Raji (cell line): ENCODE results near the gene CLCA4.

Experiments
- POLR2A ChIP-seq: IDR thresholded peaks from 2 replicates; pipeline ENCODE4 v1.6.1; 2011; ENCODE audit warnings: low read depth, low read length, control low read depth; ENCODE audit not compliant: insufficient read depth

CLCA4 gene, protein sequence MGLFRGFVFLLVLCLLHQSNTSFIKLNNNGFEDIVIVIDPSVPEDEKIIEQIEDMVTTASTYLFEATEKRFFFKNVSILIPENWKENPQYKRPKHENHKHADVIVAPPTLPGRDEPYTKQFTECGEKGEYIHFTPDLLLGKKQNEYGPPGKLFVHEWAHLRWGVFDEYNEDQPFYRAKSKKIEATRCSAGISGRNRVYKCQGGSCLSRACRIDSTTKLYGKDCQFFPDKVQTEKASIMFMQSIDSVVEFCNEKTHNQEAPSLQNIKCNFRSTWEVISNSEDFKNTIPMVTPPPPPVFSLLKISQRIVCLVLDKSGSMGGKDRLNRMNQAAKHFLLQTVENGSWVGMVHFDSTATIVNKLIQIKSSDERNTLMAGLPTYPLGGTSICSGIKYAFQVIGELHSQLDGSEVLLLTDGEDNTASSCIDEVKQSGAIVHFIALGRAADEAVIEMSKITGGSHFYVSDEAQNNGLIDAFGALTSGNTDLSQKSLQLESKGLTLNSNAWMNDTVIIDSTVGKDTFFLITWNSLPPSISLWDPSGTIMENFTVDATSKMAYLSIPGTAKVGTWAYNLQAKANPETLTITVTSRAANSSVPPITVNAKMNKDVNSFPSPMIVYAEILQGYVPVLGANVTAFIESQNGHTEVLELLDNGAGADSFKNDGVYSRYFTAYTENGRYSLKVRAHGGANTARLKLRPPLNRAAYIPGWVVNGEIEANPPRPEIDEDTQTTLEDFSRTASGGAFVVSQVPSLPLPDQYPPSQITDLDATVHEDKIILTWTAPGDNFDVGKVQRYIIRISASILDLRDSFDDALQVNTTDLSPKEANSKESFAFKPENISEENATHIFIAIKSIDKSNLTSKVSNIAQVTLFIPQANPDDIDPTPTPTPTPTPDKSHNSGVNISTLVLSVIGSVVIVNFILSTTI

DNA sequence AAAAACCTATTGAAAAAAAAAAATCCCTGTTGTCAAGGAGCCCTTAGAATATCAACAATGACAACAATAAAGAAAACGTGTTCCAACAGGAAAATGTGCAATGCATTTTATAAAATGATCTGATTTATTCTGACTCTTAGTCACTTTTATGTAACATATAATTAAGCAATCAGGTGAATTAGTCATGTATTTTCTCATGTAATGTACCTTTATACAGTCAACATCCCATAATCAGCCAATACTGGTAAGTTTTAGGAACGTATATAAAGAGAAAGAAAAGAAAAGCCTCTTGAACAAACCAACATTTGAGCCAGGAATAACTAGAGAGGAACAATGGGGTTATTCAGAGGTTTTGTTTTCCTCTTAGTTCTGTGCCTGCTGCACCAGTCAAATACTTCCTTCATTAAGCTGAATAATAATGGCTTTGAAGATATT is at the start of gene CLCA4:
Gene CLCA4 (plus strand): TSS at position 292 of the 435 bp plus-strand sequence. CDS start 42 bp downstream, at position 334.
- TF ChIP-seq POLR2A = no peak

DNA sequence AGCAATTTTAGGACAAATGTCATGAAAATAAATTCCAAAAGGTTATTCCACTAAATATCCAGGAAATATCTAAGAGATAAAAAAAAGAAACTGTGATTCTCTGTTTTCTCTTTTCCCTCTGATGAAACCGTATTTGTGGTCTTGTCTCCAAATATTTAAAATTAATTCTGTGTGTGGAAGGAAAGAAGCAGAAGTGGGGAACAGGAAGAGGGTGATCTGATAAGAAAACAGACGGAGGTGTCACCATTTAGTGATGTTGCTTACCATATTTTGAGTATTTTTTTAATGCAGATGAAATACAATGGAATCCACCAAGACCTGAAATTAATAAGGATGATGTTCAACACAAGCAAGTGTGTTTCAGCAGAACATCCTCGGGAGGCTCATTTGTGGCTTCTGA is 48.6 kb upstream of the CLCA4 start:
- TF ChIP-seq POLR2A = no peak

DNA sequence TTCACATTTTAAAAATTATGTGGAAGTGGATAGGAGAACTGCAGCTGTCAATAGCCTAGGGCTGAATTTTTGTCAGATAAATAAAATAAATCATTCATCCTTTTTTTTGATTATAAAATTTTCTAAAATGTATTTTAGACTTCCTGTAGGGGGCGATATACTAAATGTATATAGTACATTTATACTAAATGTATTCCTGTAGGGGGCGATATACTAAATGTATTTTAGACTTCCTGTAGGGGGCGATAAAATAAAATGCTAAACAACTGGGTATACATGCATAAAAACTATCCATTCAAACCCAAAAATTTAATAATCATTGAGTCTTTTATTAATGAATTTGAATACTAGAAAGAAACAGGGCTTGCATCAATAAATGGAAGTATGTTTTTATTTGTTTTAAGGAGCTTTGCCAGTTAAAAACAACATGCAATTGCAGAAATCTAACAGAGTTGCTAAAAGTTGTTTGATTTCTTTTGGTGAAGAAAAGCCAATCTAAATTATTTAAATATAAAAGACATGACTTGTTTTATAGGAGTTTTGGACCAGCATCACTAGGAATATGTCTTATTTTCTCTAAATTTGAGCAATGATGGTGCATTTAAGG is 46.8 kb upstream of the CLCA4 start:
- no peak for TF ChIP-seq POLR2A

DNA sequence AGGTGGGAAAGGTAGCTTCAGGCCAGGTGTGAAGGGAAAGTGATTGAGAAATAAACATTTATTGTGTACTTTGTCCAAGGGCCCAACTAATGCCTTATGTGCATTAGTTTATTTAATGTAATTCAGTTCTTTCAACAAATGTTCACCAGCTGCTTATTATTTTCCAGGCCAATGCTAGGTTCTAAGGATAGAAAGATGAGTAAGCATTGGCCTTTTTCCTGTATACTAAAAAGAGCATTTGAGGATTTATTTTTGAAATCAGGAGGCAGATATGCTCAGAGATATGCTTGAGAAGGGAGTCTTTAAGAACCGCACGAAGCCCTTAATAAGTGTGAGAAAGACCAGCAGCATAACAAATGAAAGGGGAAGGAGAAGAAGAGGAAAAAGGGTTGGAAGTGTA is 46.2 kb upstream of the CLCA4 start:
- TF ChIP-seq POLR2A = no peak

DNA sequence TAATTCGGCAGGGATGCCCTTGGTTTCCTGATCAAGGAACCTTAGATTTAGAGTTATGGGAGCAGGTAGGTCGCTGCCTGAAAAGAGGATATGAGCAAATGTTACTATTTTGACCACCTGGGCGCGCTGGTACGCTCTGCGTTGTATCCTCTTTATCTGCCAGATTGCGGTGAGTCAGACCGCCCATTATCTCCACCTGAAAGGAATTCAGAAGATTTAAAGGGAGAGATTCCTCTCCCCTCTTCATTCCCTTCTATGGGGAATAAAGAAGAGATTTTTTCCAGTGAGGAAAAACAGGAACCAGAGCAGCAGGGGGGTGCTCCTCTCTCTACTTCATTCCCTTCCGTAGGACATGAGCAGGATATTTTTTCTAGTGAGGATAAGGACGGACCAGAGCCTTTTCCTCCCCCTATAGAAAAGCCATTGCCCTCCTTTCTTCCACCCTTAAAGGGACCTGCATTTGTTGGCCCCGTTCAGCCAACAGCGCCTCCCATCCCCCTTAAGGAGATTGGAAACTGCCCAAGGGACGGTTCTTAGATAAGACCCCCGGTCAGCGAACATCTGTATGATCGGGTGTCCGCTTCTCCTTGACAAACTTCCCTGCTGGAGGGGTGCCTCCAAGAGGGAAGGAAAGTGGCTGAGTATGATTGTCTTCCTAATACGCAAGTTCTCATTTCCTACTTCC is 44.0 kb upstream of the CLCA4 start:
- no peak for TF ChIP-seq POLR2A

DNA sequence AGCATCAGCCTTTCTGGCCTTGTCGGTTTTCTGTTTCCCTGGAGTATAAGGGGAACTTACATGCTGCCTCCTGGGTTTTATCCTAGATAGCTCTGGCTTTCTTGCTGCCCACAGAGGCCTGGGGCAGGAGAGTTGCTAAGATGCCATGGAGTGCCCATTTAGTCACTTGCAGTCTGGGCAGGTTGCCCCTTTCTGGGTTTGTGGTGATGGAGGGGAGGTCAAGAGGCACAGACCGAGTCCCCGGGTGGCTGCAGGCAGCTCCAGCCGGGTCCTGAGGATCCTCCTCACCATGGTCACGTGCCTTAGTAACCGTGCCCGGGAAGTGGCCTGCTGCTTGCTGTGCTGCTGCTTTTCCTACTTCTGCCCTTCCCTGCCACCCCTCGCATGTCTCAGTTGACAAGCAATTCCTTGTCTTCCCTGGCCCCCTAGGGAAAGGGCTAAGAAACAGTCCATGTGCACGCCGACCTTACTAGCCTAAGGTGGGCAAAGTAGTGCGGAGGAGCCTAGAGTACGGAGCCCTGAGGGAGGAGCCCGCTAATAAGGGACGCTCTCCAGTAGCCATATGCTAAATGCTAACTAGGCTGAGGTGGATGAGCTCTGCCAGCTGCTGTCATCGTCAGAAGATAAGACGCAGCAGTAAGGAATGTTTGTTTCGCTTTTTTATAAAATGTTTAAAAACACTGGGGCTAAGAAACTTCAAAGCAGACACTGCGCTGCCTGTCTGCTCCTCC is 43.3 kb upstream of the CLCA4 start:
- no peak for TF ChIP-seq POLR2A

DNA sequence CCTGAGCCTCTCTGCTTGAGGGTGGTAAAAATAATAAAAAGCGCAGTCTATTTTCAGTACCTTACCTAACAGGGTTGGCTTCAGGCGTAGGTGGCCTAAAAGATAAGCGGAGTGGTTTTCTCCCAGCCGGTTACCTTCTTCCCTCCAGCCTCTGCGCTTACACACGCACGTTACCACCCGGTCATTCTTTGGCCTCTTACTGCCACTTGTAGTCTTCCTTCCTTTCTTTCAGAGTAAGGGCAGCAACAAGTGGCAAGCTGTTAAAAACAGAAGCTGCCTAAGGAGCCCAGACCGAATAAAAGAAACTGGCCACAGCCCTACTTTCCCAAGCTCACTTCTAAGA is 42.8 kb upstream of the CLCA4 start:
- no peak for TF ChIP-seq POLR2A

DNA sequence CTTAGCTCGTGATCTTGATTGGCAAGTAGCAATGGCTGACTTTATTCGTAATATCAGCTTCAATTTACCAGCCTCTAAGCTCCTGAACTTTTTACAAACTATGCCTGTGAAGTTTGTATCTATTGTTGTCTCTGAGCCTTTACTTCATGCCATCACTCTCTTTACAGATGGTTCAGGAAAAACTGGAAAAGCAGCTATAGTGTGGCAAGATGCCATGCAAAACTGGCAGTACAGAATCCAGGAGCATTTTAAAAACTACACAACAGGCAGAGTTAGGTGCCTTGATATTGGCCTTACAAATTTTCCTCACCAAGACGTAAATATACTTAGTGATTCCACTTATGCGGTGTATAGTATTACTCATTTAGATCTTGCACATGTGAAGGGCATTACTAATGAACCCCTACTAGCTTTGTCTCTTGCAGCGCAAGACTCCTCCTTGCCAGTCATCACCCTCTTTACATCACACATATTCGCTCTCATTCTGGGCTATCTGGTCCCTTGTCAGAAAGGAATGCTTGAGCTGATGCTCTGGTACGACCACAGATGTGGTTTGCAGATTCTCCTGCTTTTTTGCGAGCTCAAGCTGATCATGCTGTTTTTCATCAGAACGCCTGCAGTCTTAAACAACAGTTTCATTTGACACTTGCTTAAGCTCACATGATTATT is 41.8 kb upstream of the CLCA4 start:
- TF ChIP-seq POLR2A = no peak

DNA sequence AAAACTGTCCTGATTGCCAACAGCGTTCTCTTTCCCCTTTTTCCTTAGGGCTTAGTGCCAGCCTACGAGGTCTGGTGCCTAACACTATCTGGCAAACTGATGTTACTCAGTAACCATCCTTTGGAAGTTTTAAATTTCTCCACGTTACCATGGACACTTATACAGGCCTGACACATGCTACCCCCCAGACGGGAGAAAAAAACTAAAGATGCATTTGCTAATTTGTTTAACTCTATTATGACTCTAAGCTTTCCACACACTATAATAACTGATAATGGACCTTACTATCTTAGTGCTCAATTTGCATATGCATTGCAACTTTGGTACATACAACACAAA is 41.3 kb upstream of the CLCA4 start:
- TF ChIP-seq POLR2A = no peak

DNA sequence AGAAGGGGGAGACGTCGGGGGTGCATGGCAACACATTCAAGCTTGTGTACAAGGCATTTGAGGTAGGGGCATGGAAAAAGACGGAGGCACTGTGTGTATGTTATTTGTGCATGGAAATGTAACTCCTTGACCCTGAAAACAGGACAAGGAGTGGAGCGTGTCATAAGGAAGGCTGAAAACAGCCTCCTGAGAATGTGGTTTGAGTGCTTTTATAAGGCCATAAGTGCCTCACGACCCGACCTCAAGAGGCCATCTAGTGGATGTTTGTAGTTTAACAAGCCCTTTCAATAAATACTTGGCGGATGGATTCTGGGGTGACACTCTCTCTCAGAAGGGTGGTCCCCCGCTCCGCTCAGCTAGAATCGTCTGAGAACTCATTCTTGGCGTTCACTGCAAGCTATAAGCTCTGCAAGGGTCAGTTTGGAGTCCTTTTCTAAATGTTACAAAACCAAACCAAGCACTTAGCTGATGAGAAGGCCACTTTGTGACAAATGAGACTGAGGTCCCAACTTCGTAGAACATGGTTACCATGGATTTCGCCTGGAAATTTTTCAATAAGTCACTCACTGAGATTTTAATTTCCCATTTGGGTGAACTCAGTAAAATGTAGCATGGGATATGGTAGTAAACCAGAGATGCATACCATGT is 38.8 kb upstream of the CLCA4 start:
- no peak for TF ChIP-seq POLR2A

DNA sequence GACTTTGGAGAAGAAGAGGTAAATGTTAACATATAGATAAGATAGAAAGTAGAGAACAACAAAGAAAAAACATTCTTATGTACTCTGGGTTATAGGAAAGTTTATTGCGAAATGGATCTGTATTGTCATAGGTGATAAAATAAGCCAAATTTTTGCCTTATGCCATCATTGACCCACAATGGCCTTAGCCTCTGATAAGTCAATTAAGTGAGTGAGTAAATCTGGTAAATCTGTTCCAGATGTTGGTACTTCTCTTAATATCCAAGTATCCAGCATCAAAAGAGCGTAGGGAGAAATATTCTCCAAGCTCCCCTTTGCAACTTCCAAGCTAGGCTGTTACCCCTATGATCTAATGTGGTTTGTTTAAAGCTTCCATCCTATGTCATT is 38.3 kb upstream of the CLCA4 start:
- no peak for TF ChIP-seq POLR2A

DNA sequence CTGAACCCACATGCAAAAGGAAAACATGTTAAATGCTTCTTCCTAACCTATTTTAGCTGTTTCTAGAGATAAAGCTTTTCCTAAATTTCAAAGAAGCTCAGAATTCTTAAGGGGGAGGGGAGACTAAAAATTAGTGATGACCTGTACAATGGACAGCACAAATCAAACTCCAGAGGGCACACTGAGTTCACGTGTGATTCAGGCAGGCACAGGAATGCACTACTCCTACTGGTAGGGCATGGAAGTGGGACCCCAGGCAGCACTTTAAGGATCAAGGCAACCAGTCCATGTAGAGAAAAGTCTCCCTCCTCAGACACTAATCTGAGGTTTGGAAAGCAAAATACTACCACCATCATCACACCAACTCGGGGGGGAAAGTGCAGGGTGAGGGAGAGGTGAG is 31.3 kb upstream of the CLCA4 start:
- TF ChIP-seq POLR2A = no peak

DNA sequence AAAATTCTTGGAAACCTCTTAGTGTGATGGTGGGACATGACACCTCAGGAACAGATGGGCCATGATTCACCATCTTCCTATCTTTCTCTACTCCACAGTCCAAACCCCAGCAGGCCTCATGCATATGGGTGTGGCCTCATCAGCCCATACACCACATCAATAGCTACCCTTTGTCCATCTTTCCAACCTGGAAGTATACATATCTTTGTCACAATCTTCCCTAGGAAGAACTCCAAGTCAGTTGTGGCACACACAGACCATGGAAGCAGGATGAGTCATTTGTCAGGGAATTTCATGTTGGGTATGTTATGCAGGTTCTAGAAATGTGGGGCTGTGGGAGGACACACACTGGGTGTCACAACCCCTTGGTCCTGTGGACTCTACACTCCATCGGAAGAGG is 30.5 kb upstream of the CLCA4 start:
- TF ChIP-seq POLR2A = no peak

DNA sequence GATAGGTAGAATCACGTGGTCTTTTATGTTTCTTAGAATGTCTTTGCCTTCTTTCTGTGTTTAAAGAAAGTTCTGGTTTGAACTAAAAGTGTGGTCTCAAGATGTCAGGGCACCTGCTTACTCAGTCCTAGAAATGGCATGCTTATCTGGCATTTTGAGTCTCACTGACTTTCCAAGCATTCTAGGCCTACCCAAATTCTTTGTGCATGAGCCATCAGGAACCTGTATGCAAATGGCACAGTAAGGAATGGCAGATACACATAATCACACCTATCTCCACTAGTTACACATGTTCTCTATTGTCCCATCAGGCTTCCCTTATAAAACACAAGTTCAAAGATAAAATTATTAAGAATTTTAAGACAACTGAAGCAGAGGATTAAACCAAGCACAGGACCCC is 29.5 kb upstream of the CLCA4 start:
- TF ChIP-seq POLR2A = no peak
